Measurements from ENCODE around the gene TMEM167B.

DNA sequence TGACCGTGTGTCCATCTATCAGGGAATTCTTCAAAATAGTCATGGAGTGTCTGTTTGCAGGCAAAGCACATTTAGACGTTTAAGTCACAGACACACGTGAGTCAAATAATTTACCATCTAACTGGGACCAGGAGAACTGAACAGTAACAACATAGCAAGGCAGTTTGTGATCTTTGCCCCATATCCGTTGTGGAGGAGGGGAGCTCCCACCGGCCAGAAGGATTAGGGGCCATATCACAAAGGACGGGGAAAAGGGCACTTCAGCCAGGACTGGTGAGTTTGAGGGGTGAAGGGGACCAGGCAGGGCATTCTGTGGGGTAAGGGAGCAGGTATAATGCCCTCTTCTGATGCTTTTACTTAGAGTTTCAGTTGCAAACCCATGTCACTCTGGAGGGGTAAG, 46.2 kb downstream of the TMEM167B start:
- TF ChIP-seq CTCF (IDR thresholded peaks at IDR 0.05) (no peak), POLR2AphosphoS5 (IDR thresholded peaks at IDR 0.05; ENCODE audit: low read depth, low read length) (no peak), REST (IDR thresholded peaks at IDR 0.05; ENCODE audit: insufficient read depth in 1 of 2, low read depth in 2 of 2, low read length in 1 of 2) (no peak), TCF7L2 (IDR thresholded peaks at IDR 0.05; ENCODE audit: low read depth, low read length) (no peak), SIN3A (IDR thresholded peaks at IDR 0.05; ENCODE audit: borderline replicate concordance, insufficient read depth, low read depth, low read length) (no peak)
